Nephron (organoid): ENCODE results near the gene SUCLG2.

ENCODE experiments used
- H3K27ac Mint-ChIP-seq, 3 experiments: 2 replicates each; pipeline ENCODE4 v1.8.0; 2020; ENCODE audit warnings: mixed read lengths in 3 of 3, mild to moderate bottlenecking in 2 of 3, moderate library complexity in 1 of 3
- H3K27me3 Mint-ChIP-seq: 2 replicates; pipeline ENCODE4 v1.8.0; 2021; ENCODE audit warnings: low read depth, mild to moderate bottlenecking, moderate library complexity, mixed read lengths
- H3K36me3 Mint-ChIP-seq: 2 replicates; pipeline ENCODE4 v1.8.0; 2020; ENCODE audit warnings: low read depth, mixed read lengths
- H3K4me1 Mint-ChIP-seq: 2 replicates; pipeline ENCODE4 v1.8.0; 2020; ENCODE audit warnings: mixed read lengths
- H3K4me3 Mint-ChIP-seq, 3 experiments: 2 replicates each; pipeline ENCODE4 v1.8.0; 2020; ENCODE audit warnings: mild to moderate bottlenecking in 3 of 3, mixed read lengths in 3 of 3, moderate library complexity in 2 of 3
- H3K9me3 Mint-ChIP-seq: 2 replicates; pipeline ENCODE4 v1.8.0; 2020; ENCODE audit warnings: mixed read lengths
- CTCF ChIP-seq, 3 experiments: fragments of 200-600 bp; sonication (generic); IDR thresholded peaks; one replicate each; pipeline ENCODE4 v1.5.0; 2021; ENCODE audit warnings: antibody characterized with exemption in 3 of 3; ENCODE audit not compliant: unreplicated experiment in 3 of 3

Gene SUCLG2

DNA sequence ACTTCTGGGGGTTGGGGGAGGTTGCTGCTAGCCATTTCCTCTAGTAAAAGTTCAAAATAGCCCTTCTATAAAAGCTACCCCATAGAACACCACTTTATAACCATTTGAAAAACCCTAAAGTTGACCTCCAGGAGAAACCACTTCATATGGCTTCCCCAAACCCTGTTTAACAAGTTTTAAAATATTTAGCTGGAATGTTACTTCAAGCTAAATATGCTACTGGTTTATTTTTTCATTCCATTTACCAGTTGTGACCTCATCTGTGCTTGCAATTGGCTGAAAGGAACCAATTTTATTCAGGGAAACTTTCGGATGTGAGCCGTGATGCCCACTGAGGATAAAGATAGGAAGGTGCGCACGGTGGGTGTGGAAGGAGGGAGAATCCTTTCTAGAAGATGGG lies 221.3 kb downstream of the SUCLG2 start:
- Mint-ChIP-seq H3K36me3 (peaks cover 13% of the 10 kb centered on the region), H3K4me1 (no peaks in the 10 kb centered on the region), H3K27ac (no peak overlapping the region), H3K4me3 (no peak overlapping the region), H3K9me3 (peaks cover 21% of the 10 kb centered on the region), H3K27me3 (no peaks in the 10 kb centered on the region)
- no peak for TF ChIP-seq CTCF (IDR thresholded peaks at IDR 0.05; ENCODE audit: unreplicated experiment in 3 of 3)

- Mint-ChIP-seq H3K27ac (no peak overlapping the region), H3K4me3 (no peak overlapping the region), H3K36me3 (peaks cover 11% of the 10 kb centered on the region), H3K9me3 (peaks cover 21% of the 10 kb centered on the region), H3K4me1 (no peaks in the 10 kb centered on the region), H3K27me3 (no peaks in the 10 kb centered on the region)
- TF ChIP-seq CTCF (IDR thresholded peaks at IDR 0.05; ENCODE audit: unreplicated experiment in 3 of 3) = no peak
Observed at GRCh38 chr3:67431887-67432286, 222.5 kb downstream of the SUCLG2 start.

DNA sequence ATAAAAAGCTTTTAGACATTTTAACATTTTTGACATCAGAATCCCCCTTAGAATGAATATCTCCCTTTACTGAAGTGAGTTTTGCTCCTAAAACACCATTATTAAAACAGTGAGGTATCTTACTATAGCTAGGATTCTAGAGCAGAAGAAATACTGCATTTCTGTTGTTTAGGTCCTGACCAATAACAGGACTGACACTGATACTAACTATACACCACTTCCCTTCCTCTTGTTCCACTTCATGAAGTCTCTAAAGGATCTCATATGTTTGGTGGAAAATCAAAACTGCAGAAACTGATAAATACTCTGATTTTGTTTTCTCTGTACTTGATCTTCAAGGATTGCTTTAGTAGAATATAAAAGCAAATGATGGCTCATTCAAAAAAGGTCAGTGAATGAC lies 230.7 kb downstream of the SUCLG2 start:
- Mint-ChIP-seq H3K36me3 (peaks cover 21% of the 10 kb centered on the region), H3K27ac (no peak overlapping the region), H3K4me1 (no peaks in the 10 kb centered on the region), H3K4me3 (no peak overlapping the region), H3K27me3 (no peaks in the 10 kb centered on the region), H3K9me3 (peaks cover 16% of the 10 kb centered on the region)
- no peak for TF ChIP-seq CTCF (IDR thresholded peaks at IDR 0.05; ENCODE audit: unreplicated experiment in 3 of 3)

- Mint-ChIP-seq H3K36me3 (peaks cover 25% of the 10 kb centered on the region), H3K27ac (no peak overlapping the region), H3K4me3 (no peak overlapping the region), H3K9me3 (peaks cover 13% of the 10 kb centered on the region), H3K27me3 (no peaks in the 10 kb centered on the region), H3K4me1 (no peaks in the 10 kb centered on the region)
- no peak for TF ChIP-seq CTCF (IDR thresholded peaks at IDR 0.05; ENCODE audit: unreplicated experiment in 3 of 3)
Observed at GRCh38 chr3:67421912-67422311, 232.5 kb downstream of the SUCLG2 start.

GRCh38 chr3:67419779-67420178 lies 234.6 kb downstream of the SUCLG2 start:
- Mint-ChIP-seq H3K9me3 (peaks cover 13% of the 10 kb centered on the region), H3K27ac (no peak overlapping the region), H3K36me3 (peaks cover 25% of the 10 kb centered on the region), H3K4me3 (no peak overlapping the region), H3K4me1 (no peaks in the 10 kb centered on the region), H3K27me3 (no peaks in the 10 kb centered on the region)
- TF ChIP-seq CTCF (IDR thresholded peaks at IDR 0.05; ENCODE audit: unreplicated experiment in 3 of 3) = no peak

- H3K36me3 Mint-ChIP-seq = peaks cover 25% of the 10 kb centered on the region
- H3K4me3 Mint-ChIP-seq = no peak overlapping the region
- TF ChIP-seq CTCF (IDR thresholded peaks at IDR 0.05; ENCODE audit: unreplicated experiment in 3 of 3) = no peak
- peaks cover 1% of the 10 kb centered on the region for H3K4me1 Mint-ChIP-seq
- H3K27me3 Mint-ChIP-seq = no peaks in the 10 kb centered on the region
- no peak overlapping the region for H3K27ac Mint-ChIP-seq
- peaks cover 13% of the 10 kb centered on the region for H3K9me3 Mint-ChIP-seq
Observed at GRCh38 chr3:67419218-67419529, 235.2 kb downstream of the SUCLG2 start.
